Adrenal gland (tissue), 12 donors: ENCODE measurements around the gene ANKFN1. TPM values are rescaled to one million over a fixed set of nuclear protein-coding genes. Genes with fewer than 3 reads are reported as not detected.

Experiments
- DNase-seq, 7 donors: peaks; one replicate each; pipeline ENCODE4 v3.0.0-alpha.2; 2019 to 2020
- H3K27ac ChIP-seq, 5 donors: fragments of 200-600 bp; sonication (generic) in 4 of 5; 1 replicate in 3 of 5; 2 replicates in 2 of 5; pipeline versions ENCODE4 v1.5.1 to v1.8.0; 2016 to 2020; ENCODE audit warnings: mild to moderate bottlenecking in 1 of 5
- H3K27me3 ChIP-seq: fragments of 200-600 bp; 2 replicates; pipeline ENCODE4 v1.8.0; 2021
- H3K36me3 ChIP-seq, 2 donors: fragments of 200-600 bp; replicated peaks in 1 of 2; 1 replicate in 1 of 2; 2 replicates in 1 of 2; pipeline versions ENCODE4 v1.5.1 to v1.8.0; 2018 to 2022
- H3K4me1 ChIP-seq, 2 donors: fragments of 200-600 bp; replicated peaks in 1 of 2; 1 replicate in 1 of 2; 2 replicates in 1 of 2; pipeline versions ENCODE4 v1.5.1 to v1.8.0; 2018 to 2021
- H3K4me3 ChIP-seq, 4 donors: fragments of 200-600 bp; sonication (generic) in 3 of 4; one replicate each; pipeline ENCODE4 v1.5.1; 2016 to 2018
- H3K9me3 ChIP-seq, 3 donors: fragments of 200-600 bp; sonication (generic) in 1 of 3; replicated peaks in 1 of 3; 1 replicate in 2 of 3; 2 replicates in 1 of 3; pipeline versions ENCODE4 v1.5.1 to v1.8.0; 2016 to 2021
- CTCF ChIP-seq, 6 experiments: fragments of 450-650 bp in 4 of 6; fragments of 200-600 bp in 2 of 6; sonication (generic) in 1 of 6; IDR thresholded peaks; 1 replicate in 5 of 6; 2 replicates in 1 of 6; pipeline versions ENCODE4 v1.5.1 to v1.8.0; 2016 to 2021; ENCODE audit warnings: antibody characterized with exemption in 6 of 6, mild to moderate bottlenecking in 2 of 6, moderate library complexity in 1 of 6
- POLR2A ChIP-seq, 2 donors: fragments of 450-650 bp; IDR thresholded peaks; one replicate each; pipeline ENCODE4 v1.6.1; 2017; ENCODE audit warnings: antibody characterized with exemption in 2 of 2, mild to moderate bottlenecking in 2 of 2, moderate library complexity in 1 of 2
- whole genome bisulfite sequencing, 4 donors: extraction: QIAGEN DNeasy Blood & Tissue Kit in 2 of 4; methylation state at CpG; one replicate each; pipeline versions ENCODE4 v1.1.5 to v1.1.7; 2013 to 2017; 5-methylcytosine and 5-hydroxymethylcytosine counted together
- intact Hi-C, 2 donors: fragments of 100-400 bp; cut with DNase I; formaldehyde crosslinking; loops; one replicate each; pipeline versions ENCODE4 v1.14.1 to v1.15.0; 2022 to 2023
- polyA plus RNA-seq, 3 donors: library from polyadenylated mRNA; stranded (reverse); fragments of 200-250 nt in 2 of 3; fragments of 350-450 nt in 1 of 3; fragmentation: Illumina TruSeq in 1 of 3; extraction: RNeasy Lipid Tissue Mini Kit (QIAGEN cat#74804) in 1 of 3; gene quantifications; one replicate each; pipeline ENCODE4 v1.2.3, GENCODE V29; 2013 to 2014
- total RNA-seq, 9 donors: library from RNA; depleted of rRNA in 4 of 9; stranded (reverse); fragments of >200 nt in 4 of 9; fragments of 120-200 nt in 1 of 9; fragmentation: NEBNext Ultra II Directional in 1 of 9; extraction: Animal tissue kit (Norgen Biotek cat#: 25700) in 1 of 9; gene quantifications; one replicate each; pipeline versions ENCODE4 v1.1.0 to v1.2.4, GENCODE V29; 2013 to 2023
- donor health status: healthy with polysubstance abuse.
- donor health status: Bipolar disorder and iron deficiency.
- donor health status: DM: yes; HTN: yes; CAD: no.
- donor health status: DM: no; HTN: no; CAD: no.
- donor health status: DM: no; HTN: no; CAD: no.
- donor health status: DM: yes; HTN: yes; CAD: no.

Gene ANKFN1
- total and polyA plus RNA-seq, 12 donors: 0.18 to 1.6 (median 0.41) TPM; not detected in 5

GRCh38 chr17:56510554-56511342, 357.5 kb downstream of the ANKFN1 start:
- H3K27me3 ChIP-seq: no peaks in the 10 kb centered on the region
- intact Hi-C loops: no loop called here
- no peaks in the 10 kb centered on the region for H3K36me3 ChIP-seq
- no peak overlapping the region for H3K4me3 ChIP-seq
- no peak for TF ChIP-seq POLR2A (IDR thresholded peaks at IDR 0.05)
- no peak for TF ChIP-seq CTCF (IDR thresholded peaks at IDR 0.05)
- DNase-seq: no peak
- no peaks in the 10 kb centered on the region for H3K4me1 ChIP-seq
- H3K9me3 ChIP-seq: no peaks in the 10 kb centered on the region
- WGBS, 4 donors: 94 to 98% (median 94%) methylated on average over 28 to 46 of the region's 46 CpGs
- H3K27ac ChIP-seq: no peak overlapping the region

- no peak for DNase-seq
- WGBS, 4 donors: 72 to 87% (median 80%) methylated on average over 2 of the region's 2 CpGs
- no peak for TF ChIP-seq POLR2A (IDR thresholded peaks at IDR 0.05)
- no peak for TF ChIP-seq CTCF (IDR thresholded peaks at IDR 0.05)
Measured at GRCh38 chr17:56514264-56514663, 361.0 kb downstream of the ANKFN1 start.

GRCh38 chr17:56514899-56515298, 361.6 kb downstream of the ANKFN1 start:
- H3K27me3 ChIP-seq: peaks cover 2% of the 10 kb centered on the region
- WGBS, 4 donors: 69 to 83% (median 77%) methylated on average over 4 of the region's 4 CpGs
- H3K4me1 ChIP-seq: no peaks in the 10 kb centered on the region
- no peak for TF ChIP-seq CTCF (IDR thresholded peaks at IDR 0.05)
- no peak for TF ChIP-seq POLR2A (IDR thresholded peaks at IDR 0.05)
- DNase-seq: no peak
- intact Hi-C loops: no loop called here
- no peaks in the 10 kb centered on the region for H3K9me3 ChIP-seq
- H3K4me3 ChIP-seq: no peak overlapping the region
- H3K27ac ChIP-seq: no peak overlapping the region
- H3K36me3 ChIP-seq: no peaks in the 10 kb centered on the region

More at GRCh38 chr17:56514264-56514663, 361.0 kb downstream of the ANKFN1 start:
- intact Hi-C loops: no loop called here
- Histone ChIP-seq H3K9me3 (no peaks in the 10 kb centered on the region), H3K36me3 (no peaks in the 10 kb centered on the region), H3K27ac (no peak overlapping the region), H3K4me1 (no peaks in the 10 kb centered on the region), H3K27me3 (no peaks in the 10 kb centered on the region), H3K4me3 (no peak overlapping the region)

GRCh38 chr17:56521414-56522141, 368.3 kb downstream of the ANKFN1 start:
- Histone ChIP-seq H3K4me1 (no peaks in the 10 kb centered on the region), H3K4me3 (no peak overlapping the region), H3K27ac (no peak overlapping the region), H3K36me3 (no peaks in the 10 kb centered on the region), H3K9me3 (no peaks in the 10 kb centered on the region), H3K27me3 (peaks cover 2% of the 10 kb centered on the region)
- TF ChIP-seq CTCF (IDR thresholded peaks at IDR 0.05): no peak
- no peak for TF ChIP-seq POLR2A (IDR thresholded peaks at IDR 0.05)
- DNase-seq: no peak
- WGBS, 4 donors: 68 to 82% (median 76%) methylated on average over 10 to 12 of the region's 12 CpGs
- intact Hi-C loops: no loop called here
